Measurements from ENCODE around the gene SPATA31C2. TPM values are rescaled to one million over a fixed set of nuclear protein-coding genes. Genes with fewer than 3 reads are reported as not detected.

Gene SPATA31C2
- total and polyA plus RNA-seq, 2 of the 4 experiments (the other 2 are of a cell fraction), result 0.02 TPM; not detected in 1

- DNase-seq, result no peak
- Histone ChIP-seq H2BK15ac (ENCODE audit: low read depth, low read length) (no peak overlapping the region), H4K8ac (ENCODE audit: low read depth in 2 of 2, low read length in 2 of 2) (no peak overlapping the region), H3K36me3 (ENCODE audit: control insufficient read depth, insufficient read depth, low read length) (no peaks in the 10 kb centered on the region), H3K4me3 (ENCODE audit: insufficient read depth, low read depth, low read length) (no peak overlapping the region), H3K79me1 (ENCODE audit: low read depth in 1 of 2, low read length in 2 of 2) (no peaks in the 10 kb centered on the region), H3K23ac (ENCODE audit: low read depth, low read length) (no peak overlapping the region), H4K5ac (ENCODE audit: low read depth, low read length) (no peak overlapping the region), H4K91ac (ENCODE audit: insufficient read depth, low read depth, low read length) (no peak overlapping the region), H3K14ac (replicated peaks; ENCODE audit: low read depth, low read length) (no peak overlapping the region), H3K4me2 (ENCODE audit: low read depth, low read length) (no peak overlapping the region), H2BK120ac (ENCODE audit: low read depth, low read length) (no peak overlapping the region), H3K9me3 (ENCODE audit: control insufficient read depth, insufficient read depth, low read length) (0 out of 2 replicates have a peak, but pooled peaks cover 2% of the 10 kb centered on the region), H3K18ac (ENCODE audit: low read depth, low read length) (no peak overlapping the region), H2AFZ (replicated peaks; ENCODE audit: low read length, poor library complexity) (no peak overlapping the region), H2BK5ac (ENCODE audit: low read depth, low read length, poor library complexity, severe bottlenecking) (no peak overlapping the region), H2BK20ac (ENCODE audit: low read depth, low read length) (no peak overlapping the region), H3K4ac (ENCODE audit: low read depth, low read length) (no peak overlapping the region), H3K27ac (ENCODE audit: insufficient read depth, low read length) (no peak overlapping the region), H3K9me1 (ENCODE audit: insufficient read depth, low read length) (no peaks in the 10 kb centered on the region), H4K20me1 (ENCODE audit: insufficient read depth, low read length) (no peaks in the 10 kb centered on the region), H2AK5ac (ENCODE audit: low read depth, low read length) (no peak overlapping the region), H3K27me3 (ENCODE audit: control insufficient read depth, insufficient read depth, low read length) (peaks cover 2% of the 10 kb centered on the region), H3K4me1 (ENCODE audit: control insufficient read depth, insufficient read depth, low read length) (no peaks in the 10 kb centered on the region), H3K9ac (ENCODE audit: low read depth, low read length) (no peak overlapping the region), H2AK9ac (replicated peaks; ENCODE audit: low read depth, low read length, poor library complexity) (no peak overlapping the region), H3K56ac (ENCODE audit: extremely low read depth, insufficient read depth, low read length) (no peak overlapping the region)
- dilution Hi-C loops (cut with HindIII; ENCODE audit: low sequenced_read_pairs, unreplicated experiment), result no loop called here
- TF ChIP-seq NFE2L2 (IDR thresholded peaks at IDR 0.05; ENCODE audit: low read depth, low read length), result no peak
- peak; percentile 55; the same call in 1 of the 2 replicates for TF ChIP-seq MAFK (IDR thresholded peaks at IDR 0.05; ENCODE audit: low read depth, low read length)
- ChIA-PET CTCF (no interaction called here), POLR2A (ENCODE audit: unreplicated experiment) (no interaction called here)
- BruUV-seq (replicated peaks), result no TSS peak
- in situ Hi-C loops (cut with MboI; ENCODE audit: low sequenced_read_pairs), result no loop called here
- ATAC-seq (ENCODE audit: low read depth), result no peak
- no CpG with 5 or more reads among the region's 3 CpGs for WGBS, 2 experiments (ENCODE audit: extremely low coverage in 2 of 2, insufficient read length in 1 of 2)
- intact Hi-C loops (cut with micrococcal nuclease), result no loop called here
Measured at GRCh38 chr9:88168564-88168963, 30.3 kb upstream of the SPATA31C2 start.
